GM12801 (cell line): Measurements from ENCODE around the gene MZB1.

Experiments used
- CTCF ChIP-seq: IDR thresholded peaks from one replicate; pipeline ENCODE4 v1.5.1; 2011; ENCODE audit warnings: control low read depth; ENCODE audit not compliant: insufficient read length; ENCODE audit errors: extremely low read depth

Gene MZB1

GRCh38 chr5:139426203-139426885 is 36.6 kb upstream of the MZB1 start:
- no peak for TF ChIP-seq CTCF

GRCh38 chr5:139425497-139425896 is 35.8 kb upstream of the MZB1 start:
- TF ChIP-seq CTCF, result no peak

- TF ChIP-seq CTCF, result peak; percentile 20
Measured at GRCh38 chr5:139422307-139422893, 32.7 kb upstream of the MZB1 start.

- no peak for TF ChIP-seq CTCF
Measured at GRCh38 chr5:139419226-139420192, 29.8 kb upstream of the MZB1 start.

- TF ChIP-seq CTCF, result no peak
Measured at GRCh38 chr5:139418793-139419192, 29.1 kb upstream of the MZB1 start.

- TF ChIP-seq CTCF, result no peak
Measured at GRCh38 chr5:139417214-139417613, 27.5 kb upstream of the MZB1 start.

- TF ChIP-seq CTCF, result no peak
Measured at GRCh38 chr5:139416651-139417050, 26.9 kb upstream of the MZB1 start.
